GM21576 (cell line): ENCODE measurements around the gene DLX5.

Experiments
- ATAC-seq: cut with Tn5 transposase; IDR thresholded peaks from one replicate; pipeline ENCODE4 v1.9.1; 2021; ENCODE audit warnings: mild to moderate bottlenecking, moderate library complexity; ENCODE audit not compliant: unreplicated experiment

DLX5 gene

DNA sequence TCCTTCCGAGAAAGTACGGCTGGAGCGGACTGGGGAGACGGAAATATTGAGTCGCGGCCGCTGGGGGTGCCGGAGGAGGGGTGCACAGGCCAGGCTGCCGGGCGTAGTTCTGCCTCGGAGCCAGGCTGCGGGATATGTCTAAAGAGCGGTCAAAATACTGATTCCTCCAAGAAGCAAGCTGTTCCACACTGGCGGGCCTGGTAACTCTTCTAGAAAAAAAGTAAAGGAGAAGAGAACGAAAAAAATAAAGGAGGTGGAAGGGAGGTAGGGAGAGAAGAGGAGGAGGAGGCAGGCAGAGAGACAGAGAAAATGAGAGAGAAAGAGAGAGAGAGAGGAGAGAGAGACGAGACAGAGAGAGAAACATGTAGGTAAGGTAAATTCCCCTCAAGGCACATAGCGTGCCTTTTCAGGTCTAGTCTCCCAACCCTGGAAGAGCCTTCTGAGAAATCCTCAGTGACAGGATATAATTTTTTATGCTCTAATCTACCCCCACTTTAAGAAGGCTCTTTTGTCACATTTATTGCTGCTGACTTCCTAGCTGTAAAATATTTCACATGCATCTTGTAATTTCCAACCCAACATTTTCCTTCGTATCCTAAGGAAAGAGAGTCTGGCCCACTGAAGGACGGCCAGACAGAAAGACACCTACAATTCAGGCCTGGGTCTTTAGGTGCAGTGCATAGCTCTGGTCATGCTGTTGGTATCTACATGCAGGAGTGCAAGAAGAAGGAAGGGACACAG lies 5.7 kb downstream of the DLX5 start:
- no peak for ATAC-seq

GRCh38 chr7:97018126-97018601 lies 6.5 kb downstream of the DLX5 start:
- no peak for ATAC-seq

DNA sequence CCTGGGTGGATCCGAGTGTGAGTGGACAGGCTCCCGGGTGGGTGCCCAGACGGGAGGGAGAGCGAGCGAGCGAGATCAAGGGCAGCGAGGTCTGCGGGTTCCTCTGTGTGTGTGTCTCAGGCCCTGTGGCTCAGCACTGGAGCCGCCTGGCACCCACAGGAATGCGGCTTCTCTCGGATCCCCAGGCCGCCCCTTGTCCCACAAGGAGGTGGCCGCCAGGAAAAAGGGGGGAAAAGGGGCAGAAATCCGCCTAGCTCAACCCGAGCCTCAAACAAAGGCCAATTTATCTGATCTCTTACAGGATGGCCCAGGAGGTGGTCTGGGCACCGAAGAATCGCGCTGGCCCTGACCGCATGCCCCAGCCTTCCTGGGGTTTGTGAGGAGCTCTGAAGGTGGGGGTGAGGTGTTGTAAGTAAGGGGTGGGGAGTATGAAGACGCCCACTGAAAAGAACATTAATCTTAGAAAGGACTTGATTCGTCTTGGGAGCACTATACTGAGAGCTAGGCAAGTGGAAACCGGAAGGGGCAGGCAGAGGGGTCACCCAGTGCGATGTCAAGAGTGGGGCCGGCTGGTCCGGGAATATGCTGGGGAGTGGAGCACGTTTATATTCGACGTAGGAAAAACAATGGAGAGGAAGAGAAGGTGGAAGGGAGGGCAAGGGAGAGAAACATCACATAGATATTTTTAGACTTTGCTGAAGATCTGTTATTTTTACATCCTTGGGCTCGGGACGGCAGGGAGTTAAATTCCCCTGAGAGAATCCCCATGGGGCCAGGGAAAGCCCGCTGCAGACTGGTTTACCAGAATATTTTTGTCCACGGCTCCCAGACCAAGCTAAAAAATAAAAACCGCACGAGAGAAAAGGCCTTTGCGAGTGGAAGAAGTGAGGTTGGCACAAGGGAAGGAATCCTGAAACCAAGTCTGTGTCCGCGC lies 7.2 kb downstream of the DLX5 start:
- no peak for ATAC-seq

GRCh38 chr7:97016381-97017191 lies 8.0 kb downstream of the DLX5 start:
- ATAC-seq, result no peak

GRCh38 chr7:97015756-97016380 lies 8.8 kb downstream of the DLX5 start:
- ATAC-seq, result no peak

- ATAC-seq, result no peak
Measured at GRCh38 chr7:97015279-97015678, 9.4 kb downstream of the DLX5 start.

DNA sequence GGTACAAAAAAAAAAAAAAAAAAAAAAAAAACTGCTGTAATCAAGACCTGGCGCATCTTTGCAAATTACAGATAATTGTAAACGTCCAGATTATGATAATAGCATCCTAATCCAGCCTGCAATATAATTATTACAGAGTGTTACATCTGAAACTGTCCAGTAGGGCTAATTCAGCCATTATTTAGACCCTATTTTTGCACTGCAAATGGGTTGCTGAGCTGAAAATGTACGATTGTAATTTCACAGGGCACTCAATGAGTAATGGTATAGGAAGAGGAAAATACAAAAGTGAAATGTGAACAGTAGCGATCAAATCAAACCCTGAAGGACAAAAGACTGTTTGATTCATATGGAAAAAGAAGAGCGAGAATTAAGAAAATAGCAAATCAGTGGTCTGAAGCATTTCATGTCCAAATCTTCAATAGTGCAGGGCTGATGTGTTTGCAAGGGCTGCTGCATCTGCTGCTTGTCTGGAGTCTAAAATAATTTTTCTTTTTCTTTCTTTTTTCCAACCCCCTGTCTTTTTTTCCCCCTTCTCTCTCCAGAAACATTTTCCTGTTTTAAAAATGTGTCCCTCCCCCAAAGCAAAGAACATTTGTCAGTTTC lies 10.4 kb downstream of the DLX5 start:
- no peak for ATAC-seq

DNA sequence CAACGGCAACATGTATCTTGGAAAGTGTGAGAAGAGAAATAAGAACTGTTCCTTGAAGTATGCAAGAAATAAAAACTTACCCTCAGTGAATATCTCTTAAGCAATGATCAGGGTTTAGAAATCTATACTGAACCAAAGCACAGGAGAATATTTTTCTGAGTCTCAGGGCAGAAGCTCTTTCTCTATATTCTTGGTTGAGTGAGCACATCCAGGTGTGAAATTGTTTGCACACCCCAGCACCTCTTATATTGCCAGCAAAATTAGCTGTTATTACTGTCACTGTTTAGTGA lies 10.8 kb downstream of the DLX5 start:
- no peak for ATAC-seq

DNA sequence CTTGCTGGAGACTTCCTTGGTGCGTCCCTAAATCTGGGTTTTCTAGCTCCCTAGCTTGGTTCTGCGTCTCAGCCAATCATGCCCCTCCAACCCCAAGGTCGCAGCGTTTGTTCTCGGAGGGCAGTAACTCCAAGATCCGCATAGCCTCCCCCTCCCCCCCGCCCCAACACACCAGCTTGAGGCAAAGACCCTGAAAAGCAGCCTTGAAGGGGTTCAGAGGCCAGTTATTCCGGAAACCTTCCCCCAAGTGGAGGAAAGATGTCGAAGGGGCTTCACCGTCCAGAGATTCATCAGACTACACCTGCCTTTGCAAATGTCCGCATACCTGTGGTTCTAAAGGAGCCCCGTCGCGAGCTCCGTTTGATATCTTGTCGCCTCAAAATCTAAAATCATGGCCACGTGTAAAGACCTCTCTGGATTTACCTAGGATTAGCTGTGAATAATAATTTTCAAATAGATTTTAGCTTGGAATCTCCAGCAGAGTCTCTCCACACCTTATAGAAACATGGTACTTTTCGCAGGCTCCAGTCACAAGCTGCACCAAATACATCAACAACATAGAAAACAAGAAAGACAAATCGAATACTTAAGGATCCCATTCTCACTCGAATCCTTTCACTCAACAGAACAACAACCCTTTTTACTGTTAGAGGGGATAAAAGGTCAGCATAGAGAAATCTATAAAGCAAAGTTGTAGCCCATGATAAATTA lies 11.3 kb downstream of the DLX5 start:
- no peak for ATAC-seq

DNA sequence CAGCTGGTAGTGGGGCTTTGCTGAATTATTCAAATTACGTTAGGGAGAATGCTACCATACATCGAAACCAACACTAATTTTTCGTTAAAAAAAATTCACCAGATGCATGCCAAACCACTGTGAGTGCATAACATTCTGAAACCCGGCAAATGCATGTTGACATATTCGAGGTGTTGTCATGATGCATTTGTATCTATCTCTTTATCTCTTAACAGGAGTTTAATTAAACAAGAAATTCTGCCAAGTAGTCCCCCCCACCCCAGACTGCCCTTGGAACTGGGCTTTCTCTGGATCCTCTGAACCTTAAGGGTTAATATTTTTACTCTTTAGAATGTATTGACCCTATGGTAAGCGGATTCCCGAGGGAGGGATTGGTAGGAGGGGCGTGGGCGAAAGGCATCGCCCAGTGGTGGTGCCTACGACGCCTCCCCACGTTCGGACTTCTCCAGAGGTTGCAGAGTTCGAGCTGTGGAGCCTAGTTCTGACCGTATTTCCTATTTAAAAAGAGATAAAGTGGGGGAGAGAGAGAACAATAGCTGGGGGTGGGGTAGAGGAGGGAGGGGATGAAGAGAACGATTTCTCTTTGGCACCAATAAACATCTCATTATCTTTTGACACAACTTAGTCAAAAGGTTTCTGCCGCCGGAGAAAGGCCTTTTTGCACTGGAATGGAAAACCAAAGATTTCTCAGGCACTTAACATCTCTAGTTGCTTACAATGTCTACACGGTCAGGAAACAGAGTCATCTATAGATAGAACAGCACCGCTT lies 12.1 kb downstream of the DLX5 start:
- ATAC-seq, result no peak

DNA sequence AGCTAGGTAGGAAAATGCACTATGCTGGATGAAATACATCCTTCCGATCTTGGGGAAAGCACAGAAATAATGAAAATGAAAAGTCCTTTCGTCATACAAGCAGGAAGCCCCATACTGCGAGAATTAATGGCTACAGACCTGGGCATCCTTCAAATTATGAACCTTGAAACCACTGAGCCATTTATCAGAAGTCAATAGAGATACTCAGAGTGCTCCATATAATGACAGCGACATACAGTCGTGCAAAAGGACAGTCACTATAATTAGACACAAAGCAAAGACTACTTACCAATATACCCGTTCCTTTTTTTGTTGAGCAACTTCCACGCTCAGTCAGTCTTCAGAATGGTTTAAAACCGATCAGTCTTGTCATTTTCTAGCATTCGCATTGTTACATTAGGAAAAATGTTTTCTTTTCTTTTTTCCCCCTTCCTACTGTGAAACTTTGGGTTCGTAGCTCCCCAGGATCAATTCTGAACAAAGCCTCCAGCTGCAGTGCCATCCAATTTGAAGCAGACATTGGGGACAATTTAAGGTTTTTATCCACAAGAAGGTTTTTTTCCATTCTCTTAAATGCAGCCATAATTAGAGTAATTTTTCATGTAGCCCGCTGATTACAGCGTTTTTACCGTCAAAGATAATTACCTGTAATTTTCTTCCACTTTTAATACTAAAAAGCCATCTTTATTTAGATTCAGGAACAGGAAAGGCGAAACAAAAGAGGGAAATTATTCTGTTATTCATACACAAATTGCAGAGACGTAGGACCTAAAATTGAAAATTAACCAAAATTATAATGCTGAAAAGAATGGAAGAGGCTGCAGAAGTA lies 12.9 kb downstream of the DLX5 start:
- ATAC-seq, result no peak

DNA sequence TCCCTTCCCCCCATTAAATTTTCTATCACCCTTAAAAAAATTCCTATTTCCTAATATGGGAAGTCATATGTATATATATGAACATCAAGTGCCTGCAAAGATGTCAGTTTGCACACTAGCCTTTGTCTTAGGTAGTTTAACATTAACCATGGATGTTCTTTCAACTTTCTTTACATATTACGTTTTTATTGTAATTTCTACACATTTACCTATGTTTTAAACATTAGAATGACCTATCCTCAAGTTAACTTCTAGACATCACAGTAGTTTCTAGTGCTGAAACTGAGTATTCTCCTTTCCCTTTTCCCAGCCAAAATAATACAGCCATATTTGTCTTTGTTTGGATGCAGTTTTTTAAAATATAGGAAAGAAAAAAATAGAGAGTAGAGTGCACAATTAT lies 13.5 kb downstream of the DLX5 start:
- no peak for ATAC-seq

DNA sequence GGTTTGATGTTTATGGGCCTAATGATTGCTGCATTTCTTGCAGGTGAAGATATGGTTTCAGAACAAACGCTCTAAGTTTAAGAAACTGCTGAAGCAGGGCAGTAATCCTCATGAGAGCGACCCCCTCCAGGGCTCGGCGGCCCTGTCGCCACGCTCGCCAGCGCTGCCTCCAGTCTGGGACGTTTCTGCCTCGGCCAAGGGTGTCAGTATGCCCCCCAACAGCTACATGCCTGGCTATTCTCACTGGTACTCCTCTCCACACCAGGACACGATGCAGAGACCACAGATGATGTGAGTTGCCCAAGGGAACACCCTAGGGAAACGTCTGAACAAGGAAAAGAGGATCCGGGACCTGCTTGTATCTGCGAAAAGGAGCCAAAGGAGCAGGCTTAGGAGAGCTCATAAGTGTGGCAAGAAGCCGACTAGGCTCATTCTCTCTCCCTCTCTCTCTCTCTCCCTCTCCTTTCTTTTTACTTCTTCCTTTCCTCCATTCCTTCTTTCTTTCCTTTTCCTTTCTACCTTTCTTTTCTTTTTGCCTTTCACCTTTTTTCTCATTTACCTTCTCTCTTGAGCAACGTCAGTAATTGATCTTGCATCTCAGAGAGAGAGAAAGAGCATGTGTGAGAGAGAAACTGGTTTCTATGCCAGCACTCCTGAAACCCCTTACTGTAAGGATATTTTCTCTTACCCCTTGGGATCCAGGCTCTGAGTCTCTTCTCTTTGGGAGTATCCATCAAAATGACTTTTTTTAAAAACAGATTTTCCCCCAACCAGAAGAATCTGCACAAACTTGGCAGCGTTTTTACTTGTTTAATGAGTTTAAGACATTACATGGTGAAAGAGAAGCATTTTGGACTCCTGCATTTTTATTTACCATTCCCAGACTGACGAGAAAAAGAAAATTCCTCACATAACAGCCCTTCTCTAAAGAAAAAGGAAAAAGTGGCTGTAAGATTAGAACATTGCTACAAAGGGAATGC lies 14.6 kb downstream of the DLX5 start:
- ATAC-seq, result no peak

GRCh38 chr7:97008275-97008917 lies 16.2 kb downstream of the DLX5 start:
- ATAC-seq, result no peak

DNA sequence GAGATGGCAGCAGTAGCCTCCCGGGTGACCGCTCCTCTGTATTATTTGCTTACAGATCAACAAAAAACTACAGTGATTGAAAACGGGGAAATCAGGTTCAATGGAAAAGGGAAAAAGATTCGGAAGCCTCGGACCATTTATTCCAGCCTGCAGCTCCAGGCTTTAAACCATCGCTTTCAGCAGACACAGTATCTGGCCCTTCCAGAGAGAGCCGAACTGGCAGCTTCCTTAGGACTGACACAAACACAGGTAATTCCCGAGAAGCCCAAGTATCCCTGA lies 17.1 kb downstream of the DLX5 start:
- ATAC-seq, result no peak

DNA sequence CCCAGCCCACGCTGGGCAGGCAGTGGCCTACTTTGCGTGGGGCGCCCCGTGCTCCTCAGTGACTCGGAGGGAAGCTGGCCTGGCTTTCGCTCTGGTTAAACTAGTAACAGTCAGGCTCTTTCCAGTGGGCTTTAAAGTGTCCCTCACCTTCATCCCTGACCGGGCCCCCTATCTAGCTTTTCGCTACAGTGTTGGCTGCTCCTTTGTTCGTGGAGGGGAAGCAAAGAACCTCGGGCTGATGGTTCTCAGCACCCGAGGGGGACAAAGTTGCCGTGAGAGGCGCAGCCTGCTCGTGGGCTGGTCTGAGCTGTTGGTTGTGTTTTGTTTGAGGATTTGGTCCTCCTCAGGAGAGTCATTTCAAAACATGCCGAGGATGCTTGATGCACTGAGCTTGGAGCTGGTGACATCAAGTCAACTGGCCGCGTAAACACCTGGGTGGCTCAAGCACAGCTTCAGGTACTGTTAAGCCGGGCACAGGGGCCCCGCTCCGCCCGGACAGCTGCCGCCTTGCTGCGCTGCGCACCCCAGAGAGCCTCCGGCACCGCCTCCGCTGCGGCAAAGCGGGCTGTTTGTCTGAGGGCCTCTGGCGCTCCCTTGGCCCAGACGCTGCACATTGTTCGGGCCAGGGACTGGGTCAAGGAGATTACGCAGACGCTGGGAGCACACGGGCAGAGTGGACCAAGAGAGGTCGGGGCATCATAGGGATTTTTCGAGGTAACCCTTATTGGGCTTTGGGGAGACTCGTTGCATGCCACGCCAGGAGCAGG lies 17.6 kb downstream of the DLX5 start:
- no peak for ATAC-seq
